Measurements from ENCODE around the gene RAB11B.
A peak's percentile ranks its signal among the peaks of the same experiment; 100 is the strongest.
"Not testable (repeated sequence)": the region's sequence is repeated elsewhere in the genome, so short reads cannot be mapped to it uniquely, and the experiment has no call there.

RAB11B gene

DNA sequence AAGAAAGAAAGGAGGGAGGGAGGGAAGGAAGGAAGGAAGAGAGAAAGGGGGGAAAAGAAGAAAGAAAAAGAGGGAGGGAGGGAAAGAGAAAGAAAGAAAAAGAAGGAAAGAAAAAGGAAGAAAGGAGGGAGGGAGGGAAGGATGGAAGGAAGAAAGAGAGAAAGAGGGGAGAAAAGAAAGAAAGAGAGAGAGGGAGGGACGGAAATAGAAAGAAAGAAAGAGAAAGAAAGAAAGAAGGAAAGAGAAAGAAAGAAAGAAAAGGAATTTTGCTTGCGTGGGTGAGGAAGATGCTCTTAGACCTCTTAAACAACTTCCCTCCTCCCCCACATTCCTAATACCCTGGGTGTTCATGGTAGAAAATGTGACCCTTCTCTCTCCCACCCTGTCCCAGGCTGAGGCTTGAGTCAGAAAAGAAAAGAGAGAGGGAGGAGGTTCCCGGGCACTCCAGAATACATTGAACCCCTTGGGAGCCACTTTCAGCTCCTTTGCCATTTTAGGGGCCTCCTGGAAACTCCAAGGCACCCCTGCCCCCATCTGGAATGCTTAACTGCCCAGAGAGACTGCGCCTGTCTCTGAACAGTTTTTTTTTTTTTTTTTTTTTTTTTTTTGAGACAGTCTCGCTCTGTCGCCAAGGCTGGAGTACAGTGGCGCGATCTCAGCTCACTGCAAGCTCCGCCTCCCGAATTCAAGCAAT is 37.9 kb upstream of the RAB11B start:
- POLR2A ChIA-PET = interaction anchor here (0.8 to 1.9 kb wide), 5 partner anchors 31 to 154 kb away, joined by 3 to 9 read pairs (median 4); partner anchors contain the start of genes NDUFA7, RAB11B and RPS28
- DNase-seq (ENCODE audit: extremely low spot score) = peak; percentile 4
- CTCF ChIA-PET = interaction anchor here (1.0 to 1.6 kb wide), 3 partner anchors 16 to 226 kb away, joined by 3 to 6 read pairs (median 4); no protein-coding TSS in a partner anchor
- TF ChIP-seq ELF4 (IDR thresholded peaks at IDR 0.05) (no peak), ZNF384 (IDR thresholded peaks at IDR 0.05) (peak; percentile 86), FOXM1 (IDR thresholded peaks at IDR 0.05; ENCODE audit: borderline replicate concordance) (no peak), BHLHE40 (IDR thresholded peaks at IDR 0.05; ENCODE audit: borderline replicate concordance) (no peak)

DNA sequence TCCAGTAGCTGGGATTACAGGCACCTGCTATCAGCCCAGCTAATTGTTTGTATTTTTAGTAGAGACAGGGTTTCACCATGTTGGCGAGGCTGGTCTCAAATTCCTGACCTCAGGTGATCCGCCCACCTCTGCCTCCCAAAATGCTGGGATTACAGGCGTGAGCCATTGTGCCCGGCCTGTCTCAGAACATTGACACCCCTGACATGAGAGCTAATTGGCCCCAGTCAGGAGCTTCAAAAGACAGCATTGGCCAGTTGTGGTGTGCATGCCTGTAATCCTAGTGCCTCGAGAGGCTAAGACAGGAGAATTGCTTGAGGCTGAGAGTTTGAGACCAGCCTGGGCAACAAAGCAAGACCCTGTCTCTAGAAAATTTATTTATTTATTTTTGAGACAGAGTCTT is 37.3 kb upstream of the RAB11B start:
- ChIA-PET CTCF (interaction anchor here (0.8 to 2.4 kb wide), 5 partner anchors 14 to 153 kb away, joined by 3 to 6 read pairs (median 4); no protein-coding TSS in a partner anchor), POLR2A (interaction anchor here (0.8 to 3.0 kb wide), 7 partner anchors 31 to 161 kb away, joined by 3 to 19 read pairs (median 6); partner anchors contain the start of genes NDUFA7, RAB11B, RPS28 and ZNF414)
- DNase-seq (ENCODE audit: extremely low spot score) = not testable (repeated sequence)

DNA sequence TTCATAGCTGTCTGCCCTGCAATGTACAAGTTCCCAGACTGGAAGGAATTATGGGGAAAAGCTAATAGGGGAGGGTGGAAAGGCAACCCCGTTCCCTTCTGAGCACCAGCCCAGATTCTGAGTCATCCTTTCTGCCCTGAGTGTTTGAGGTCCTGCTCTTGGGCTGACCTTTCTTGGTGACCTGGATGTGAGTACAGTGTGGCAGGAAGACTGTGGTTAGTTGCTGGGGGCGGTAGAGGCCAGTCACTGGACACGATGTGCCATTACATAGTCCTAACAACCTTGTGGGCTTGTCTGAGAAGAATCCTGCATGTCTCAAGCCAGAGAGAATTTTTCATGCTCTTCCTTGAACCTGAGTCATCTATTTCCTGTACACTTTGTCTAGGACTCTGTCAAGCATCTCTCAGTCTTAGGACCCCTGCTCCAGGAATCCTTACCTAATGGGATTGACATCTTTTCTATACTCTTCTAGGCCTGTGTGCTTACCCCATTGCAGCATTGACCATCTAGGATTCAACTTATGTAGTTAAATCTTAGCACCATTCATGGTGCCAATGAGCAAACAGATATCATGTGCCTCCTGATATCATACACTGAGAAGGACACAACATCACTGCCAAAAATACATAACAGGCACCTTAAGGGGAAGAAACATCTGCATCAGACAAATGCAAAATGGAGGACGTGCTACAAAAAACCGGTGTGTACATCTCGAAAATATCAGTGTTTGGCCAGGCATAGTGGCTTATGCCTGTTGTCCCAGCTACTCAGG is 34.3 kb upstream of the RAB11B start:
- CTCF ChIA-PET = interaction anchor here (0.7 to 1.9 kb wide), 2 partner anchors 9 to 57 kb away, joined by 3 to 5 read pairs; partner anchors contain the start of gene MARCHF2
- DNase-seq (ENCODE audit: extremely low spot score) = no peak
- POLR2A ChIA-PET = interaction anchor here (1.0 to 3.0 kb wide), 2 partner anchors 34 to 158 kb away, joined by 9 to 19 read pairs; partner anchors contain the start of genes RAB11B and ZNF414

DNA sequence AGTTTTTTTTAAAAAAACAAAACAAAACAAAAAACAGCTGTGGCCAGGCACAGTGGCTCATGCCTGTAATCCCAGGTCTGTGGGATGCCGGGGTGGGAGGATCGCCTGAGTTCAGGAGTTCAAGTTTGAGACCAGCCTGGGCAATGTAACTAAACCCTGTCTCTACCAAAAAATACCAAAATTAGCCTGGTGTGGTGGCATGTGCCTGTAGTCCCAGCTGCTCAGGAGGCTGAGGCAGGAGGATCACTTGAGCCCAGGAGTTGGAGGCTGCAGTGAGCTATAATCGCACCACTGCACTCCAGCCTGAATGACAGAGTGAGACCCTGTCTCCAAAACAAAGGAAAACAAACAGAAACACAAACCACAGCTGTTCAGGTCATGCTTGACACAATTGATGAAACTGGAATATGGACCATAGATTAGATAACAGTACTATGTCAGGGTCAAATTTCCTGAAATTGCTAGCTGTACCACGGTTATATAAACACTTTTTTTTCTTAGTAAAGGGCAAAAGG is 33.1 kb upstream of the RAB11B start:
- ChIA-PET CTCF (no interaction called here), POLR2A (interaction anchor here (1.2 kb wide), 1 partner anchor 33 kb away, joined by 5 read pairs; the partner anchor contains the start of gene RAB11B)

More for the DNA sequence above, 34.3 kb upstream of the RAB11B start:
- no peak for TF ChIP-seq TARDBP (IDR thresholded peaks at IDR 0.05)
- no peak for TF ChIP-seq SUZ12 (IDR thresholded peaks at IDR 0.05)

DNA sequence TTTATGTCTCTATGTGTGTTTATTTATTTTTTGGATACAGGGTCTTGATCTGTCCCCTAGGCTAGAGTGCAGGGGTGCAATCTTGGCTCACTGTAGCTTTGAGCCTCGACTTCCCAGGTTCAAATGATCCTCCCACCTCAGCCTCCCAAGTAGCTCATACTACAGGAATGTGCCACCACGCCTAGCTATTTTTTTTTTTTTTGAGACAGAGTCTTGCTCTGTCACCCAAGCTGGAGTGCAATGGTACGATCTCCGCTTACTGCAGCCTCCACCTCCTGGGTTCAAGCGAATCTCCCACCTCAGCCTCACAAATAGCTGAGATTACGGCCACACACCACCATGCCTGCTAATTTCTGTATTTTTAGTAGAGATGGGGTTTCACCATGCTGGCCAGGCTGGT is 31.2 kb upstream of the RAB11B start:
- no peak for DNase-seq (ENCODE audit: extremely low spot score)
- no peak for TF ChIP-seq FOXA1 (IDR thresholded peaks at IDR 0.05)
- no peak for TF ChIP-seq CTBP1 (IDR thresholded peaks at IDR 0.05; ENCODE audit: borderline replicate concordance)
- TF ChIP-seq BHLHE40 (IDR thresholded peaks at IDR 0.05; ENCODE audit: borderline replicate concordance) = no peak
- no peak for TF ChIP-seq ZNF384 (IDR thresholded peaks at IDR 0.05)
- TF ChIP-seq FOXM1 (IDR thresholded peaks at IDR 0.05; ENCODE audit: borderline replicate concordance) = no peak
- no peak for TF ChIP-seq FOXK2 (IDR thresholded peaks at IDR 0.05)
- TF ChIP-seq TARDBP (IDR thresholded peaks at IDR 0.05) = no peak
- TF ChIP-seq, protein P1, sequence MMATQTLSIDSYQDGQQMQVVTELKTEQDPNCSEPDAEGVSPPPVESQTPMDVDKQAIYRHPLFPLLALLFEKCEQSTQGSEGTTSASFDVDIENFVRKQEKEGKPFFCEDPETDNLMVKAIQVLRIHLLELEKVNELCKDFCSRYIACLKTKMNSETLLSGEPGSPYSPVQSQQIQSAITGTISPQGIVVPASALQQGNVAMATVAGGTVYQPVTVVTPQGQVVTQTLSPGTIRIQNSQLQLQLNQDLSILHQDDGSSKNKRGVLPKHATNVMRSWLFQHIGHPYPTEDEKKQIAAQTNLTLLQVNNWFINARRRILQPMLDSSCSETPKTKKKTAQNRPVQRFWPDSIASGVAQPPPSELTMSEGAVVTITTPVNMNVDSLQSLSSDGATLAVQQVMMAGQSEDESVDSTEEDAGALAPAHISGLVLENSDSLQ (IDR thresholded peaks at IDR 0.05) = no peak
- TF ChIP-seq L3MBTL2 (conservative IDR thresholded peaks at IDR 0.05) = no peak
- no peak for TF ChIP-seq ELF4 (IDR thresholded peaks at IDR 0.05)
- no peak for TF ChIP-seq SUZ12 (IDR thresholded peaks at IDR 0.05)
- no peak for TF ChIP-seq LEF1 (IDR thresholded peaks at IDR 0.05; ENCODE audit: borderline replicate concordance)
- no peak for TF ChIP-seq NFRKB (IDR thresholded peaks at IDR 0.05)
- no peak for TF ChIP-seq ARNT (IDR thresholded peaks at IDR 0.05)
- no peak for TF ChIP-seq HDGF (IDR thresholded peaks at IDR 0.05; ENCODE audit: borderline replicate concordance)
- ChIA-PET POLR2A (no interaction called here), CTCF (interaction anchor here (0.6 kb wide), 1 partner anchor 111 kb away, joined by 3 read pairs; no protein-coding TSS in a partner anchor)

More for the DNA sequence above, 33.1 kb upstream of the RAB11B start:
- TF ChIP-seq ELF4 (IDR thresholded peaks at IDR 0.05) = no peak
- no peak for DNase-seq (ENCODE audit: extremely low spot score)

DNA sequence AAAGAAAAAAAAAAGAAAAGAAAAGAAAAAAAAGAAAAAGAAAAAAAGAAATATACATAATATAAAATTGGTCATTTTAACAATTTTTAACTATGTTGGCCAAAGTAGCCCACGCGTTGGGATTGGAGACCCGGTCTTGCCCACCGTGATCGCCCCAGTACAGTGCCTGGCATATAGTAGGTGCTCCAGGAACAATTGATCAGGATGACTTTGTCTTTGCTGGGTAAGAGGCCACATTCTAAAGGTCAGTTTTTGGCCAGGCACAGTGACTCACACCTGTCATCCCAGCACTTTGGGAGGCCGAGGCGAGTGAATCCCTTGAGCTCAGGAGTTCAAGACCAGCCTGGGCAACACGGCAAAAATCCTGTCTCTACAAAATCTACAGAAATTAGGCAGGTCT is 30.0 kb upstream of the RAB11B start:
- ChIA-PET POLR2A (interaction anchor here (1.0 kb wide), 1 partner anchor 30 kb away, joined by 3 read pairs; the partner anchor contains the start of gene RAB11B), CTCF (interaction anchor here (0.6 kb wide), 1 partner anchor 748 kb away, joined by 6 read pairs; no protein-coding TSS in a partner anchor)
- no peak for DNase-seq (ENCODE audit: extremely low spot score)
- TF ChIP-seq ELF4 (IDR thresholded peaks at IDR 0.05) = no peak
- no peak for TF ChIP-seq LEF1 (IDR thresholded peaks at IDR 0.05; ENCODE audit: borderline replicate concordance)
- TF ChIP-seq SP1 (IDR thresholded peaks at IDR 0.05) = no peak
- TF ChIP-seq ARNT (IDR thresholded peaks at IDR 0.05) = no peak
- TF ChIP-seq FOXA1 (IDR thresholded peaks at IDR 0.05) = no peak
- no peak for TF ChIP-seq FOXM1 (IDR thresholded peaks at IDR 0.05; ENCODE audit: borderline replicate concordance)
- TF ChIP-seq, protein P1 (IDR thresholded peaks at IDR 0.05) = no peak
- no peak for TF ChIP-seq HDGF (IDR thresholded peaks at IDR 0.05; ENCODE audit: borderline replicate concordance)
- TF ChIP-seq NFRKB (IDR thresholded peaks at IDR 0.05) = no peak
- no peak for TF ChIP-seq ZNF384 (IDR thresholded peaks at IDR 0.05)
- no peak for TF ChIP-seq FOXK2 (IDR thresholded peaks at IDR 0.05)
- TF ChIP-seq BHLHE40 (IDR thresholded peaks at IDR 0.05; ENCODE audit: borderline replicate concordance) = no peak
